Right lobe of liver (tissue), 6 donors: ENCODE results near the gene FMN2. TPM values are rescaled to one million over a fixed set of nuclear protein-coding genes. Genes with fewer than 3 reads are reported as not detected.

Source experiments
- ATAC-seq, 4 donors: fragments of 200-7000 bp; cut with Tn5 transposase; one replicate each; pipeline ENCODE4 v1.9.1; 2020; ENCODE audit warnings: mild to moderate bottlenecking in 4 of 4, moderate library complexity in 4 of 4
- DNase-seq, 3 donors: peaks; one replicate each; pipeline ENCODE4 v3.0.0-alpha.2; 2020
- H3K27ac ChIP-seq, 3 donors: fragments of 200-600 bp; one replicate each; pipeline ENCODE4 v1.8.0; 2022
- H3K27me3 ChIP-seq, 2 donors: fragments of 200-600 bp; one replicate each; pipeline ENCODE4 v1.8.0; 2022
- H3K36me3 ChIP-seq, 4 donors: fragments of 200-600 bp; sonication (generic) in 1 of 4; one replicate each; pipeline versions ENCODE4 v1.5.1 to v1.8.0; 2017 to 2022; ENCODE audit warnings: control low read depth in 1 of 4
- H3K4me1 ChIP-seq, 4 donors: fragments of 200-600 bp; sonication (generic) in 1 of 4; one replicate each; pipeline versions ENCODE4 v1.5.1 to v1.8.0; 2017 to 2022; ENCODE audit warnings: control low read depth in 1 of 4
- H3K4me3 ChIP-seq, 3 donors: fragments of 200-600 bp; one replicate each; pipeline ENCODE4 v1.8.0; 2022
- H3K9me3 ChIP-seq, 4 donors: fragments of 200-600 bp; sonication (generic) in 1 of 4; one replicate each; pipeline versions ENCODE4 v1.5.1 to v1.8.0; 2017 to 2022; ENCODE audit warnings: control low read depth in 1 of 4
- POLR2A ChIP-seq: fragments of 450-650 bp; IDR thresholded peaks from one replicate; pipeline ENCODE4 v1.6.1; 2017; ENCODE audit warnings: antibody characterized with exemption, mild to moderate bottlenecking
- WGBS: methylation state at CpG from one replicate; pipeline ENCODE4 v1.1.6; 2018; ENCODE audit warnings: low coverage, low lambda C conversion rate; ENCODE audit not compliant: insufficient coverage; ENCODE audit errors: missing lambda C conversion rate; 5-methylcytosine and 5-hydroxymethylcytosine counted together
- intact Hi-C, 2 donors: fragments of 100-400 bp; cut with DNase I; formaldehyde crosslinking; loops; one replicate each; pipeline versions ENCODE4 v1.11.2 to v1.14.1; 2022
- total RNA-seq, 6 experiments: library from RNA; depleted of rRNA in 2 of 6; stranded (reverse); fragments of >200 nt in 2 of 6; fragmentation: NEBNext Ultra II Directional in 3 of 6; extraction: Animal tissue kit (Norgen Biotek cat#: 25700) in 3 of 6; gene quantifications; one replicate each; pipeline versions ENCODE4 v1.1.0 to v1.2.4, GENCODE V29; 2016 to 2023
- TF ChIP-seq, protein P1 (sequence below), 4 donors: fragments of 200-600 bp in 3 of 4; fragments of 450-650 bp in 1 of 4; IDR thresholded peaks; one replicate each; pipeline versions ENCODE4 v1.5.1 to v1.8.0; 2016 to 2022; ENCODE audit warnings: antibody characterized with exemption in 4 of 4, mild to moderate bottlenecking in 2 of 4
- donor health status: DM: no; HTN: yes; CAD: no.
- donor health status: DM: no; HTN: no; CAD: no.
- donor health status: DM: no; HTN: no; CAD: no.
- donor health status: DM: no; HTN: yes; CAD: no.
- donor health status: DM: no; HTN: yes; CAD: no.

FMN2 gene
- total RNA-seq, 6 experiments from 2014 or later = 0.12 TPM; not detected in 5

DNA sequence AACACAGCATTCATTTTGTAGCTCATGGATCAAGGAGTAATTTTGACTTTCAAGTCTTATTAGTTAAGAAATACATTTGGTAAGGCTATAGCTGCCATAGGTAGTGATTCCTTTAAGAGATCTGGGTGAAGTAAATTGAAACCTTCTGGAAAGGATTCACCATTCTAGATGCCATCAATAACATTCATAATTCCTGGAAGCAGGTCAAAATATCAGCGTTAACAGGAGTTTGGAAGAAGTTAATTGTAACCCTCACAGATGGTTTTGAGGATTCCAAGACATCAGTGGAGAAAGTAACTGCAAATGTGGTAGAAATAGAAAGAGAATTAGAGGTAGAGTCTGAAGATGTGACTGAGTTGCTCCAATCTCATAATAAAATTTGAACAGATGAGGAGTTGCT lies 303.7 kb downstream of the FMN2 start:
- Histone ChIP-seq H3K4me3 (no peak overlapping the region), H3K9me3 (no peaks in the 10 kb centered on the region), H3K36me3 (no peaks in the 10 kb centered on the region), H3K4me1 (no peaks in the 10 kb centered on the region), H3K27me3 (no peaks in the 10 kb centered on the region), H3K27ac (no peak overlapping the region)
- intact Hi-C loops = no loop called here
- DNase-seq (no peak), ATAC-seq (no peak)
- no peak for TF ChIP-seq POLR2A
- TF ChIP-seq, protein P1, sequence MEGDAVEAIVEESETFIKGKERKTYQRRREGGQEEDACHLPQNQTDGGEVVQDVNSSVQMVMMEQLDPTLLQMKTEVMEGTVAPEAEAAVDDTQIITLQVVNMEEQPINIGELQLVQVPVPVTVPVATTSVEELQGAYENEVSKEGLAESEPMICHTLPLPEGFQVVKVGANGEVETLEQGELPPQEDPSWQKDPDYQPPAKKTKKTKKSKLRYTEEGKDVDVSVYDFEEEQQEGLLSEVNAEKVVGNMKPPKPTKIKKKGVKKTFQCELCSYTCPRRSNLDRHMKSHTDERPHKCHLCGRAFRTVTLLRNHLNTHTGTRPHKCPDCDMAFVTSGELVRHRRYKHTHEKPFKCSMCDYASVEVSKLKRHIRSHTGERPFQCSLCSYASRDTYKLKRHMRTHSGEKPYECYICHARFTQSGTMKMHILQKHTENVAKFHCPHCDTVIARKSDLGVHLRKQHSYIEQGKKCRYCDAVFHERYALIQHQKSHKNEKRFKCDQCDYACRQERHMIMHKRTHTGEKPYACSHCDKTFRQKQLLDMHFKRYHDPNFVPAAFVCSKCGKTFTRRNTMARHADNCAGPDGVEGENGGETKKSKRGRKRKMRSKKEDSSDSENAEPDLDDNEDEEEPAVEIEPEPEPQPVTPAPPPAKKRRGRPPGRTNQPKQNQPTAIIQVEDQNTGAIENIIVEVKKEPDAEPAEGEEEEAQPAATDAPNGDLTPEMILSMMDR (IDR thresholded peaks at IDR 0.05) = no peak
- 38% methylated on average over 1 of the region's 1 CpG for WGBS

DNA sequence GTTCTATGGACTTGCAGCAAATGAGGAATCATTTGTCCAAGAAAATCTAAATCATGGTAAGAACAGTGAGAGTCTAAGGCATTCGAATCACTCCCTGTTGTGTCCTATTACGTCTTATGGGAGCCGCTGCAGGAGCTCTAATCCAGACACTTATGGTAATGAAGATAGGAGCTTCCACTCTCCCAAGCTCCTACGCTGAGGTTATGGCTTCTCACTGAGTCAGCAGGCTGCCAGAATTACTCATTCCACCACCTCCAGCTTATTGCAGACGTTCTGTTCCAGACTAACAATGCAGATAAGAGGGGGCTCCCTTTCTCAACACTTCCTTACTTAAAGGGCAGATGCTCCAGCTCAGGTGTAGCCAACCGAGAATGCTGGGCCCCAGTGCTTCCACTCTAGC lies 307.7 kb downstream of the FMN2 start:
- no peak for TF ChIP-seq POLR2A
- TF ChIP-seq, protein P1 (IDR thresholded peaks at IDR 0.05) = no peak
- H3K4me1 ChIP-seq = no peaks in the 10 kb centered on the region
- ATAC-seq = no peak
- H3K27me3 ChIP-seq = no peaks in the 10 kb centered on the region
- WGBS = 50% methylated on average over 4 of the region's 6 CpGs
- no peaks in the 10 kb centered on the region for H3K36me3 ChIP-seq
- H3K9me3 ChIP-seq = no peaks in the 10 kb centered on the region
- H3K4me3 ChIP-seq = no peak overlapping the region
- intact Hi-C loops = no loop called here
- no peak overlapping the region for H3K27ac ChIP-seq
- no peak for DNase-seq

DNA sequence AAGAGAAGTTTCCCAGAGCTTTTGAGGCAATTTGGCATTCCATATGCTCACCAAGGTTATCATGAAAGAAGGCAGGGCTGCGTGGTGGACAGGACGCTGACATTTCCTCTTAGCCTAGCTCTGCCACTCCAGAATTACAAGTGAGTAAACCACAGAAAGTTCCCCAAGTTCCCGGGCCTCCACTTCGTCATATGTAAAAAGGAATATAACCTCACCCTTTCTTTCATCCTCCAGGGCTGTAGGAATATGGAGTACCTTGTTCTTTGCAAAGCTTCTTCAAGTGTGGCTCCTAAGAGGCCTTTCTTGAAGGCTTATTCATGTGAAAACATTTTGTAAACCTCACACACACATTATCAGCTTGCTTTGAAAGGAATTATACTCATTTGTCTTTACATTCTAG lies 310.0 kb downstream of the FMN2 start:
- no peaks in the 10 kb centered on the region for H3K27me3 ChIP-seq
- no peaks in the 10 kb centered on the region for H3K9me3 ChIP-seq
- no peaks in the 10 kb centered on the region for H3K4me1 ChIP-seq
- ATAC-seq = no peak
- intact Hi-C loops = no loop called here
- no peak for TF ChIP-seq POLR2A
- TF ChIP-seq, protein P1 (IDR thresholded peaks at IDR 0.05) = no peak
- no peak for DNase-seq
- no peak overlapping the region for H3K27ac ChIP-seq
- WGBS = 37% methylated on average over 4 of the region's 4 CpGs
- H3K36me3 ChIP-seq = no peaks in the 10 kb centered on the region
- H3K4me3 ChIP-seq = no peak overlapping the region

DNA sequence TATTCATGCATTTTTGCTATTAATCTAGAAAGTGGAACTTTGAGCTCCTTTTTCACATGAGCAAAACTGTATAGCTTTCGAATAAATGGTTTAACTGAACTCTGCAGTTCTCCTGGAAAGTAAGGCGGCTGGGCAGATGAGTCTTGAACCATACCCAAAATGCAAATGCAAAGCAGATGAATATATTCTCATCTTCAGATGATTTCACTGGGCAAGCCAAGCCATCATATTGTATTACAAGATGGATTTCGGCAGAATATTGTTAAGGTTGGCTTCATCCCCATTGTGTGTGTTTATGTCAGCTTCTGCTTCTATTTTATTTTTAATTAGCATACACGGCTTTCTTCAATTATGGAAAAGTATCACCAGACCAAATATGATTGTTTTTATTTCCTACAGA lies 310.6 kb downstream of the FMN2 start:
- Histone ChIP-seq H3K27me3 (no peaks in the 10 kb centered on the region), H3K9me3 (no peaks in the 10 kb centered on the region), H3K27ac (no peak overlapping the region), H3K36me3 (no peaks in the 10 kb centered on the region), H3K4me3 (no peak overlapping the region), H3K4me1 (no peaks in the 10 kb centered on the region)
- WGBS = 68% methylated on average over 4 of the region's 4 CpGs
- TF ChIP-seq, protein P1 (IDR thresholded peaks at IDR 0.05) = no peak
- TF ChIP-seq POLR2A = no peak
- no peak for DNase-seq
- intact Hi-C loops = no loop called here
- no peak for ATAC-seq

DNA sequence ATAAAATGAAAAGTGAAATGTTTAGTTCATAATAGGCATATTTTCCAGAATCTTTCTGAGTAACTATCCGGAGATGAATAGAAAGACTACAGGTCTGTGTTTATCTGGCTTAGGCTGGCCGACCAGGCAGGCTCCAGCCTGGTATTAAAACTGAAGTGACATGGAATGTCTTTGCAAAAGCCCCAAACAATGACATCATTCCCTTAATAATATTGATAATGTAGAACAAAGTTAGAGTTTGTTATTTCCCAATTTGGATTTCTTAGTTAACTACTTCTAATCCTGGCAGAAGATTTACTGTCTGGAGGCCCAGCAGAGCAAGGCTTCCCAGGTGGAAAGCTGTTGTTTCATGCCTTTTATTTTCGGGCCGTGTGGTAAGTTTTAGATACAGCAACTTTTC lies 312.6 kb downstream of the FMN2 start:
- H3K36me3 ChIP-seq = no peaks in the 10 kb centered on the region
- ATAC-seq = no peak
- no peaks in the 10 kb centered on the region for H3K9me3 ChIP-seq
- no peak for TF ChIP-seq POLR2A
- TF ChIP-seq, protein P1 (IDR thresholded peaks at IDR 0.05) = no peak
- intact Hi-C loops = no loop called here
- H3K4me3 ChIP-seq = no peak overlapping the region
- no peaks in the 10 kb centered on the region for H3K27me3 ChIP-seq
- DNase-seq = no peak
- H3K4me1 ChIP-seq = no peaks in the 10 kb centered on the region
- 46% methylated on average over 4 of the region's 4 CpGs for WGBS
- no peak overlapping the region for H3K27ac ChIP-seq
